ENCODE measurements around the gene NDUFB3. TPM values are rescaled to one million over a fixed set of nuclear protein-coding genes. Genes with fewer than 3 reads are reported as not detected.
"Not testable (repeated sequence)": the region's sequence is repeated elsewhere in the genome, so short reads cannot be mapped to it uniquely, and the experiment has no call there.

NDUFB3 gene
- total RNA-seq, 1 donor, result 10.2 TPM

GRCh38 chr2:201084863-201085262 lies 13.1 kb downstream of the NDUFB3 start:
- no peak for DNase-seq (ENCODE audit: low read depth in 2 of 3, low spot score in 2 of 3)

DNA sequence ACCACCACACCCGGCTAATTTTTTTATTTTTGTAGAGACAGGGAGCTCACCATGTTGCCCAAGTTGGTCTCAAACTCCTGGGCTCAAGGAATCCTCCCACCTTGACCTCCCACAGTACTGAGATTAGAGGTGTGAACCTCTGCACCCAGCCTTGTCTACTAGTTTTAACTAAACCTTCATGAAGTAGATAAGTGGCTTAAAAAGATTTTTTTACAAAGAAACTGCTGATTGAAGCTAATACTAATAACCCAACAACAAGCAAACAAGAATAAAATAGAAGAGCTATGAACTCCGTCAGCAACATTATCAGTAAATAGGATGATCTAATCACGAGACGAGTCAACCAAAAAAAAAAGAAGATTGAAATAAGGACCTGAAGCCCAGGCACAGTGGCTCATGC lies 18.8 kb downstream of the NDUFB3 start:
- no peak for DNase-seq (ENCODE audit: low read depth in 2 of 3, low spot score in 2 of 3)

- no peak for DNase-seq (ENCODE audit: low read depth in 2 of 3, low spot score in 2 of 3)
These were observed 21.8 kb downstream of the NDUFB3 start for GRCh38 chr2:201093573-201093972.

- no peak for DNase-seq (ENCODE audit: low read depth in 2 of 3, low spot score in 2 of 3)
These were observed 28.7 kb downstream of the NDUFB3 start for GRCh38 chr2:201100497-201100896.

DNA sequence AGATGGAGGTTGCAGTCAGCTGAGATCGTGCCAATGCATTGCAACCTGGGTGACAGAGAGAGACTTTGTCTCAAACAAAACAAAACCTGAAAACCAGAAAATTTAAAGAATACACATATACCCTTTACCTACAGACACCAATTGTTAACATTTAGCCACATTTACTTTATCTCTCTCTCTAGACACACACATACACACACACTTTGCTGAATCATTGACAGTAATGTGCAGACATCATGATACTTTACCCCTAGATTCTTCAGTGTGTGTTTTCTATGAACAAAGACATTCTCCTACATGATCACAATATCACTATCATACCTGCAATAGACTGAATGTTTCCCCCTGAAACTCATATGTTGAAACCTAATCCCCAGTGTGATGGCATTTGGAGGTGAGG lies 34.0 kb downstream of the NDUFB3 start:
- DNase-seq (ENCODE audit: low read depth in 2 of 3, low spot score in 2 of 3), result no peak

DNA sequence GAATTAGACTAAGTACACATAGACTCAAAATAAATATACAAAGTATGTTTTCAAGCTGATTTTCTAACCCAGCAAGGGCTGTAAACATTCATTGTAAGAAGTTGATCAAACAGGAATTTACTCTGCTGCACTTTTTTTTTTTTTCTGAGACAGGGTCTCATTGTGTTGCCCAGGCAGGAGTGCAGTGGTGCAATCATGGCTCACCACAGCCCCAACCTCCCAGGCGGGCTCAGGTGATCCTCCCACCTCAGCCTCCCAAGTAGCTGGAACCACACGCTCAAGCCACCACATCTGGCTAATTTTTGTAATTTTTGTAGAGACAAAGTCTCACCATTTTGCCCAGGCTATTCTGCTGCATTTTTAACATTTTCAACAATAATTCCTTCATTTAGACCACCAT lies 35.8 kb downstream of the NDUFB3 start:
- no peak for DNase-seq (ENCODE audit: low read depth in 2 of 3, low spot score in 2 of 3)

- DNase-seq (ENCODE audit: low read depth in 2 of 3, low spot score in 2 of 3), result no peak
These were observed 36.5 kb downstream of the NDUFB3 start for GRCh38 chr2:201108341-201108740.

DNA sequence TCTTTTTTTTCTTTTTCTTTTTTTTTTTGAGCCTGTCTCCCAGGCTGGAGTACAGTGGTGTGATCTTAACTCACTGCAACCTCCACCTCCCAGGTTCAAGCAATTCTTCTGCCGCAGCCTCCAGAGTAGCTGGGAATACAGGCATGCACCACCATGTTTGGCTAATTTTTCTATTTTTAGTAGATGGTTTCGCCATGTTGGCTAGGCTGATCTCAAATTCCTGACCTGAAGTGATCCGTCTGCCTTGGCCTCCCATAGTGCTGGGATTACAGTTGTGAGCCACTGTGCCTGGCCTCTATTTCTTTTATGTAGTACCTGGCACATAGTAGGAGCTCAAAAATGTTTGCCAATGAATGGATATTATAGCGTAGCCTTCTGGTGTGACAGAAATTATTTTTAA lies 37.4 kb downstream of the NDUFB3 start:
- no peak for DNase-seq (ENCODE audit: low read depth in 2 of 3, low spot score in 2 of 3)

DNA sequence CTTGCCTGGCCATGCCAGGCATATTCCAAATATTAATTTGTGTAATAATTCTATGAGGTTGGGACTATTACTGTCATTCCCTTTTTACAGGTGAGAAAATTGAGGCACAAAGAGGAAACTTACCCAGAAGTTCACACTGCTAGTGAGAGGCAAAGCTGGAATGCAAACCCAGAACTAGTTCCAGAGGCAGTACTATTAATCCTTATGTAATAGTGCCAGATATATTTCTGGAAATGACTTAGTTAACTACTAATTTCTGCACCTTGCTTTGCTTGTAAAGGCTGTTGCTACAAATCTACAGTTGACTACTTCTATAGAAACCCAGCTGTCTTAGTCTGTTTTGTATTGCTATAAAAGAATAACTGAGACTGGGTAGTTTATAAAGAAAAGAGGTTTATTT lies 38.8 kb downstream of the NDUFB3 start:
- DNase-seq (ENCODE audit: low read depth in 2 of 3, low spot score in 2 of 3), result no peak

- DNase-seq (ENCODE audit: low read depth in 2 of 3, low spot score in 2 of 3), result no peak
These were observed 39.3 kb downstream of the NDUFB3 start for GRCh38 chr2:201111096-201111495.

DNA sequence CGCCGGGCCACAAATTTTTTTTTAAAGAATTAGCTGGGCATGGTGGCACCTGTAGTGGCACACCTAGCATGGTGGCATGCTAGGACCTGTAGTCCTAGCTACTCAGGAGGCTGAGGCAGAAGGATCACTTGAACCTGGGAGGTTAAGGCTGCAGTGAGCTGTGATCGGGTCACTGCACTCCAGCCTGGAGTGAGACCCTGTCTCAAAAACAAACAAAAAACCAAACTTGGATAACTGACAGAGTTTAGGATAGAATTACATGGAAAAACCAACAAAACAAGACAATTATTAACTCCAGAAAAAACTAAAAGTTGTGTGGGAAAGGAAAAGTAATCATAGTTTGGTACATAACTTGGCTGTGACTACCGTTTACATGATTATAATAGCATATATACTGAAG lies 42.5 kb downstream of the NDUFB3 start:
- no peak for DNase-seq (ENCODE audit: low read depth in 2 of 3, low spot score in 2 of 3)

GRCh38 chr2:201114846-201115245 lies 43.0 kb downstream of the NDUFB3 start:
- no peak for DNase-seq (ENCODE audit: low read depth in 2 of 3, low spot score in 2 of 3)

GRCh38 chr2:201116115-201116958 lies 44.5 kb downstream of the NDUFB3 start, which contains the start of gene CFLAR:
Gene CFLAR (plus strand): TSS chr2:201116164. CDS start chr2:201129866, 13,702 bp downstream.
- DNase-seq (ENCODE audit: low read depth in 2 of 3, low spot score in 2 of 3), result peak in 2 of 3 donors; percentile 78 to 86

GRCh38 chr2:201116959-201117734 lies 45.3 kb downstream of the NDUFB3 start:
- peak in 2 of 3 donors; percentile 85 to 92 for DNase-seq (ENCODE audit: low read depth in 2 of 3, low spot score in 2 of 3)

DNA sequence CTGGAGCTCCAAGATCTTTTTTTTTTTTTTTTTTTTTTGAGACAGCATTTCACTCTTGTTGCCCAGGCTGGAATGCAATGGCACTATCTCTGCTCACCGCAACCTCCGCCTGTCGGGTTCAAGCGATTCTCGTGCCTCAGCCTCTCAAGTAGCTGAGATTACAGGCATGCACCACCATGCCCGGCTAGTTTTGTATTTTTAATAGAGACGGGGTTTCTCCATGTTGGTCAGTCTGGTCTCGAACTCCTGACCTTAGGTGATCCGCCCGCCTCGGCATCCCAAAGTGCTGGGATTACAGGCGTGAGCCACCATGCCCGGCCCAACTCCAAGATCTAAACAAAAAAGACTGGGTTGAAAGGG lies 45.9 kb downstream of the NDUFB3 start:
- DNase-seq (ENCODE audit: low read depth in 2 of 3, low spot score in 2 of 3), result not testable (repeated sequence)

GRCh38 chr2:201118121-201118960 lies 46.5 kb downstream of the NDUFB3 start:
- peak in 2 of 3 donors; percentile 91 to 95 for DNase-seq (ENCODE audit: low read depth in 2 of 3, low spot score in 2 of 3)

DNA sequence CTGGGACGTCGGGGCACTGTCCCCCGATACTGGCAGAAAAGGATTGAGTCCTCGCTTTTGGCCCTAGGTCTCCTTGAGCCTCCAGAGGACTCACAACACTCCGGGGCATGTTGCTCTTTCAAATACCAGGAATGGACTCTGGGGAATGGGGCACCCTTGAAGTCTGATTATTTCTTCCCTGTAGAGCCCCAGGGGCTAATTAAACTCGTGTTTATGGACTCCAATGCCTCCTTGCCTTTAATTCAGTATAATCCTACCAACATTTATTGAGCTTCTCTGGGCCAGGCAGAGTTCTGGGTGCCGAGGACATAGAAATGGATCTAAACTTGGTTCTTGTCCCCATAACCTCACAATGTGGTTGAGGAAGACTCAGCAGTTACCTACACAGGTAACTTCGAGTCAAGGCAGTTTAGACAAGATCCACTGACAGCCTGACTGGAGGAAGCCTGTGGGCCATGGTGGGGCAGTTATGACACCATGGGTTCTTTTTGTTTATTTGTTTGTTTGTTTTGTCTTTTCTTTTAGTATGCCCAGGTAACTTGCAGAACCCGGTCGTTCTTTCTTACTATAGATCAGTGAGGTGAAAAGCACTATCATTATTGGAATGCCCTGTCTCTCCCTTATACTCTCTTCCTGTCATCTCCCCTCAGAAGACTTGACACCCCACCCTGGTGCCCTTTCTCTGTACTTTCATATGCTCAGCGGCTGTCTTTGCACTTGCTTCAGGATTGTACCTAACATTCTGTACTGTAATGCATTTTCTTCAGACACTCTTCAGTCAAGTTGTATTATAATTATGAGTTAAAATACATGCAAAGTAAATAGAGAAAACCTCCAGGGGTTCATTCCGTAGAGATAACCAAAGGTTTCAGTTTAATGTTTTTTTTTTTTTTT lies 47.4 kb downstream of the NDUFB3 start:
- DNase-seq (ENCODE audit: low read depth in 2 of 3, low spot score in 2 of 3), result peak in 1 of 3 donors; percentile 60

GRCh38 chr2:201122276-201122675 lies 50.5 kb downstream of the NDUFB3 start:
- DNase-seq (ENCODE audit: low read depth in 2 of 3, low spot score in 2 of 3), result no peak

DNA sequence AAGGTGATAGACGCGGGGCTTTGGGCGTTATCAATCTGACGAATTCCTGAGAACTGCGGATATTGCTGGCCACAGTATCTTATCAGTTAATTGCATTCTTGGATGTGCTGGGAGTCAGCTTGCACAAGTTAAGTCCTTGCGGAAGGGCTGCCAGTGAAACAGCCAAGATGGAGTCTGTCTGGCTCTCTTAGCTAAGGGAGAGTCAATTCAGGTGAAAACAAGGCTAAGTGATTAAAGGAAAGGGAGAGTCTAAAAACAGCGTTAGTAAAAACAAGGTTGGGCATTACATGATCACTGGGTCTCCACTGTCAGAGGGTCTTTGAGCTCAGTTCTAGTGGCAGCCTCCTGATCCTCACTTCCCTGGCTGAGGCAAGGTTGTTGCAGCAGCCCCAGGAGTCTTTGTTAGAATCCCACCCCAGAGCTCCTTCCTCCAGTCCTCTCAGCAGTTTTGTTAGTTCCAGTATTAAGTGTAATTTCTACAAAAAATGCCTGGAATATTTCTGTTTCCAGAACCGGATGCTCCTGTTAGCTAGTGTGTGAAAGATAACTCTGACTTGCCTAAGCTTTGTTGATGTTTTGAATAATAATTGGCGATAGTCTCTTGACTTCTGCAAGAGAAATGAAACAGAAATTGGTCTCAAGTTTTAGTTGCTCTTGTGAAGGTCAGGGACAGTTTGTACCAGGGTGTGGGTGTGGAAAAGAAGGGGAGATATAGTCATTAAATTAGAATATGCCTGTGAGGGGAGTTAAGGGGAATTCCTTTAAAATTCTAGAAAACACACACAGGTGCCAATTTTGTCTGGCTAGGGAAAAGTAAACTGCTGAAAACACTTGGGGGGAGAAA lies 54.7 kb downstream of the NDUFB3 start:
- no peak for DNase-seq (ENCODE audit: low read depth in 2 of 3, low spot score in 2 of 3)

Measured in hematopoietic multipotent progenitor cell (in vitro differentiated cells).